ENCODE results near the gene FOXL2NB.

FOXL2NB gene

GRCh38 chr3:138935863-138936740, 10.9 kb upstream of the FOXL2NB start:
- Histone ChIP-seq H3K4me3 (ENCODE audit: low read length) (peak overlapping the region; percentile 88), H2AFZ (ENCODE audit: low read depth, low read length) (peak overlapping the region; percentile 96), H3K4me2 (ENCODE audit: low read length) (peak overlapping the region; percentile 67), H3K79me2 (ENCODE audit: low read length) (no peaks in the 10 kb centered on the region), H3K27me3 (ENCODE audit: low read depth, low read length) (no peaks in the 10 kb centered on the region), H4K20me1 (ENCODE audit: insufficient read depth, low read length) (no peaks in the 10 kb centered on the region), H3K9me3 (ENCODE audit: insufficient read depth, low read length) (no peaks in the 10 kb centered on the region), H3K27ac (ENCODE audit: low read length) (no peak overlapping the region), H3K36me3 (replicated peaks; ENCODE audit: low read depth, low read length) (no peaks in the 10 kb centered on the region), H3K9ac (ENCODE audit: low read length) (peak overlapping the region; percentile 60), H3K4me1 (ENCODE audit: low read length) (no peaks in the 10 kb centered on the region)
- TF ChIP-seq CTCF (IDR thresholded peaks at IDR 0.05; ENCODE audit: low read depth, low read length) (peak; percentile 56), EZH2phosphoT487 (IDR thresholded peaks at IDR 0.05; ENCODE audit: low read depth) (no peak)

GRCh38 chr3:138936741-138937689, 10.0 kb upstream of the FOXL2NB start:
- Histone ChIP-seq H3K4me2 (ENCODE audit: low read length) (peak overlapping the region; percentile 67; the same call in 1 of the 2 replicates), H3K9ac (ENCODE audit: low read length) (no peak overlapping the region), H2AFZ (ENCODE audit: low read depth, low read length) (peak overlapping the region; percentile 96; the same call in 1 of the 2 replicates), H4K20me1 (ENCODE audit: insufficient read depth, low read length) (no peaks in the 10 kb centered on the region), H3K9me3 (ENCODE audit: insufficient read depth, low read length) (no peaks in the 10 kb centered on the region), H3K79me2 (ENCODE audit: low read length) (no peaks in the 10 kb centered on the region), H3K4me3 (ENCODE audit: low read length) (peak overlapping the region; percentile 88; the same call in 1 of the 2 replicates), H3K27ac (ENCODE audit: low read length) (no peak overlapping the region), H3K36me3 (replicated peaks; ENCODE audit: low read depth, low read length) (no peaks in the 10 kb centered on the region), H3K4me1 (ENCODE audit: low read length) (no peaks in the 10 kb centered on the region), H3K27me3 (ENCODE audit: low read depth, low read length) (no peaks in the 10 kb centered on the region)
- TF ChIP-seq EZH2phosphoT487 (IDR thresholded peaks at IDR 0.05; ENCODE audit: low read depth), result no peak

GRCh38 chr3:138937690-138938055, 9.3 kb upstream of the FOXL2NB start:
- H3K79me2 ChIP-seq (ENCODE audit: low read length), result no peaks in the 10 kb centered on the region
- TF ChIP-seq EZH2phosphoT487 (IDR thresholded peaks at IDR 0.05; ENCODE audit: low read depth), result no peak
- no peak for TF ChIP-seq CTCF (IDR thresholded peaks at IDR 0.05; ENCODE audit: low read depth, low read length)
- H4K20me1 ChIP-seq (ENCODE audit: insufficient read depth, low read length), result no peaks in the 10 kb centered on the region
- no peak overlapping the region for H3K4me2 ChIP-seq (ENCODE audit: low read length)
- H3K27me3 ChIP-seq (ENCODE audit: low read depth, low read length), result no peaks in the 10 kb centered on the region
- H3K36me3 ChIP-seq (replicated peaks; ENCODE audit: low read depth, low read length), result no peaks in the 10 kb centered on the region
- no peaks in the 10 kb centered on the region for H3K9me3 ChIP-seq (ENCODE audit: insufficient read depth, low read length)
- no peaks in the 10 kb centered on the region for H3K4me1 ChIP-seq (ENCODE audit: low read length)
- H3K27ac ChIP-seq (ENCODE audit: low read length), result no peak overlapping the region
- no peak overlapping the region for H2AFZ ChIP-seq (ENCODE audit: low read depth, low read length)
- H3K9ac ChIP-seq (ENCODE audit: low read length), result no peak overlapping the region
- H3K4me3 ChIP-seq (ENCODE audit: low read length), result no peak overlapping the region

- H3K9ac ChIP-seq (ENCODE audit: low read length), result no peak overlapping the region
- H4K20me1 ChIP-seq (ENCODE audit: insufficient read depth, low read length), result no peaks in the 10 kb centered on the region
- H3K4me1 ChIP-seq (ENCODE audit: low read length), result no peaks in the 10 kb centered on the region
- no peaks in the 10 kb centered on the region for H3K79me2 ChIP-seq (ENCODE audit: low read length)
- H3K9me3 ChIP-seq (ENCODE audit: insufficient read depth, low read length), result no peaks in the 10 kb centered on the region
- no peaks in the 10 kb centered on the region for H3K36me3 ChIP-seq (replicated peaks; ENCODE audit: low read depth, low read length)
- H2AFZ ChIP-seq (ENCODE audit: low read depth, low read length), result no peak overlapping the region
- H3K4me2 ChIP-seq (ENCODE audit: low read length), result no peak overlapping the region
- no peaks in the 10 kb centered on the region for H3K27me3 ChIP-seq (ENCODE audit: low read depth, low read length)
- TF ChIP-seq EZH2phosphoT487 (IDR thresholded peaks at IDR 0.05; ENCODE audit: low read depth), result no peak
- no peak for TF ChIP-seq CTCF (IDR thresholded peaks at IDR 0.05; ENCODE audit: low read depth, low read length)
- H3K4me3 ChIP-seq (ENCODE audit: low read length), result no peak overlapping the region
- no peak overlapping the region for H3K27ac ChIP-seq (ENCODE audit: low read length)
Measured at GRCh38 chr3:138938056-138938876, 8.8 kb upstream of the FOXL2NB start.
